OCI-LY1 (cell line): Measurements from ENCODE around the gene TRAT1.
A peak's percentile ranks its signal among the peaks of the same experiment; 100 is the strongest.

Experiments
- H2AFZ ChIP-seq: fragments of 200-600 bp; sonication (generic), shearing (Covaris generic); 2 replicates; pipeline ENCODE4 v1.6.0; 2014; ENCODE audit warnings: antibody characterized with exemption, mild to moderate bottlenecking, low read length
- H3F3A ChIP-seq: fragments of 200-600 bp; sonication (generic), shearing (Covaris generic); 2 replicates; pipeline ENCODE4 v1.6.0; 2014; ENCODE audit warnings: mild to moderate bottlenecking, antibody characterized with exemption, low read length, moderate library complexity; ENCODE audit not compliant: insufficient read depth
- H3K27ac ChIP-seq: fragments of 200-600 bp; sonication (generic); 2 replicates; pipeline ENCODE4 v1.5.1; 2014; ENCODE audit warnings: low read length, mixed run types, mild to moderate bottlenecking, low read depth; ENCODE audit not compliant: poor library complexity, severe bottlenecking
- H3K27me3 ChIP-seq: fragments of 200-600 bp; sonication (generic); 2 replicates; pipeline ENCODE4 v1.6.0; 2014; ENCODE audit warnings: antibody characterized with exemption, mild to moderate bottlenecking, low read length, moderate library complexity; ENCODE audit not compliant: insufficient read depth
- H3K36me3 ChIP-seq: fragments of 200-600 bp; sonication (generic); 2 replicates; pipeline ENCODE4 v1.6.1; 2014; ENCODE audit warnings: mild to moderate bottlenecking, antibody characterized with exemption, low read length, moderate library complexity, mixed read lengths; ENCODE audit not compliant: insufficient read depth
- H3K4me1 ChIP-seq: fragments of 200-600 bp; sonication (generic); 2 replicates; pipeline ENCODE4 v1.5.1; 2014; ENCODE audit warnings: mild to moderate bottlenecking, low read length, moderate library complexity; ENCODE audit not compliant: insufficient read depth, severe bottlenecking
- H3K4me2 ChIP-seq: fragments of 200-600 bp; sonication (generic), shearing (Covaris generic); 2 replicates; pipeline ENCODE4 v1.6.1; 2014; ENCODE audit warnings: low read length
- H3K4me3 ChIP-seq: fragments of 200-600 bp; sonication (generic); 2 replicates; pipeline ENCODE4 v1.5.1; 2014; ENCODE audit warnings: low read length, low read depth, mild to moderate bottlenecking, mixed read lengths; ENCODE audit not compliant: poor library complexity, severe bottlenecking
- H3K79me2 ChIP-seq: fragments of 200-600 bp; shearing (Covaris generic); 2 replicates; pipeline ENCODE4 v1.6.1; 2016; ENCODE audit warnings: mixed run types, low read length, mixed read lengths; ENCODE audit not compliant: insufficient read depth
- H3K9ac ChIP-seq: fragments of 200-600 bp; sonication (generic), shearing (Covaris generic); 2 replicates; pipeline ENCODE4 v1.6.1; 2014; ENCODE audit warnings: mild to moderate bottlenecking, low read length, mixed read lengths
- H3K9me2 ChIP-seq: fragments of 200-600 bp; sonication (generic), shearing (Covaris generic); 2 replicates; pipeline ENCODE4 v1.6.1; 2014; ENCODE audit warnings: low read depth, mild to moderate bottlenecking, low read length, mixed read lengths
- H3K9me3 ChIP-seq: fragments of 200-600 bp; shearing (Covaris generic); 2 replicates; pipeline ENCODE4 v1.6.1; 2014; ENCODE audit warnings: low read length, mixed read lengths
- H4K20me1 ChIP-seq: fragments of 200-600 bp; sonication (generic), shearing (Covaris generic); 2 replicates; pipeline ENCODE4 v1.6.0; 2016; ENCODE audit warnings: mild to moderate bottlenecking, low read length; ENCODE audit not compliant: insufficient read depth
- EZH2 ChIP-seq: fragments of 200-600 bp; sonication (generic), shearing (Covaris generic); IDR thresholded peaks from 2 replicates; pipeline ENCODE4 v1.8.0; 2017; ENCODE audit warnings: borderline replicate concordance, mixed run types, mild to moderate bottlenecking, antibody characterized with exemption, low read length, moderate library complexity, mixed read lengths
- TF ChIP-seq, protein P1 (sequence below): fragments of 200-600 bp; sonication (generic), shearing (Covaris generic); IDR thresholded peaks from 2 replicates; pipeline ENCODE4 v1.5.1; 2017; ENCODE audit warnings: mild to moderate bottlenecking, antibody characterized with exemption, low read length, moderate library complexity, mixed read lengths

The TRAT1 gene

DNA sequence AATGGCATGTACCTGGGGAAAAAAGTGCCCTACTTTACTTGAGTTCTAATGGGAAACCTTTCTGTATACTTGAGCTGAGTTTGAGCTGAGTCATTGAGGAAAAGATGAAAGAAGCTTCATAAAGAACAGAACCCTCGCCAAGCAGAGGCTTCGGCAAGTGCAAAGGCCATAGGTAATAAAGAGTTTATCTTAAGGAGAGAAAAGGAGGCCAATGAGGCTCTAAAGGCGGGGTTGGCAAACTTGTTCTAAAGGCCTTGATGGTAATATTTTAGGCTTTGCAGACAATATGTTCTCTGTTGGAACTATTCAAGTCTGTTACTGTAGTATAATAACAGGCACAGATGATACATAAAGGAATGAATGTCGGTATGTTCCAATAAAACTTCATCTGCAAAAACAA, 17.6 kb upstream of the TRAT1 start:
- Histone ChIP-seq H3K36me3 (no peaks in the 10 kb centered on the region), H3F3A (no peaks in the 10 kb centered on the region), H3K9ac (no peak overlapping the region), H3K9me3 (no peaks in the 10 kb centered on the region), H2AFZ (no peak overlapping the region), H3K4me2 (no peak overlapping the region), H3K4me1 (no peaks in the 10 kb centered on the region), H3K9me2 (no peaks in the 10 kb centered on the region), H3K79me2 (no peaks in the 10 kb centered on the region), H3K27me3 (no peaks in the 10 kb centered on the region), H3K27ac (no peak overlapping the region), H3K4me3 (no peak overlapping the region), H4K20me1 (no peaks in the 10 kb centered on the region)
- TF ChIP-seq, protein P1, sequence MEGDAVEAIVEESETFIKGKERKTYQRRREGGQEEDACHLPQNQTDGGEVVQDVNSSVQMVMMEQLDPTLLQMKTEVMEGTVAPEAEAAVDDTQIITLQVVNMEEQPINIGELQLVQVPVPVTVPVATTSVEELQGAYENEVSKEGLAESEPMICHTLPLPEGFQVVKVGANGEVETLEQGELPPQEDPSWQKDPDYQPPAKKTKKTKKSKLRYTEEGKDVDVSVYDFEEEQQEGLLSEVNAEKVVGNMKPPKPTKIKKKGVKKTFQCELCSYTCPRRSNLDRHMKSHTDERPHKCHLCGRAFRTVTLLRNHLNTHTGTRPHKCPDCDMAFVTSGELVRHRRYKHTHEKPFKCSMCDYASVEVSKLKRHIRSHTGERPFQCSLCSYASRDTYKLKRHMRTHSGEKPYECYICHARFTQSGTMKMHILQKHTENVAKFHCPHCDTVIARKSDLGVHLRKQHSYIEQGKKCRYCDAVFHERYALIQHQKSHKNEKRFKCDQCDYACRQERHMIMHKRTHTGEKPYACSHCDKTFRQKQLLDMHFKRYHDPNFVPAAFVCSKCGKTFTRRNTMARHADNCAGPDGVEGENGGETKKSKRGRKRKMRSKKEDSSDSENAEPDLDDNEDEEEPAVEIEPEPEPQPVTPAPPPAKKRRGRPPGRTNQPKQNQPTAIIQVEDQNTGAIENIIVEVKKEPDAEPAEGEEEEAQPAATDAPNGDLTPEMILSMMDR: no peak
- no peak for TF ChIP-seq EZH2

DNA sequence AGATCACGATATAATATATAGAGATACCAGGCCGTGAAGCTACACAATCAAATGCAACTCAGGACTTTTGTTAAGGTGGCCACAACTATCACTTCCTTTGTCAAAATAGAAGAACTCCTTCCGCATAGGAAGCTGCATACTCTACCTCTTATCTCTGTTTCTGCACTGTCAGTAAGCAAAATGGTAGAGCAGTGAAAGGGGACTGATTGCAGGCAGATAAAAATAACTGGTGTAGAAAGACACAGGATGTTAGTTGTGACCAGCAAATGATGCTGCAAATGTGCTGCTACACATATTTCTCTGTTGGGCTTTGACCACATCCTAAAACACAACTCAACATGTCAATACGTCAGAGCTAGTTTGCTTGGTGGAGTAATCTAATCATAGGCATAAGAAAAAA, 16.3 kb upstream of the TRAT1 start:
- no peak overlapping the region for H3K4me2 ChIP-seq
- H3F3A ChIP-seq: no peaks in the 10 kb centered on the region
- no peak overlapping the region for H3K4me3 ChIP-seq
- no peaks in the 10 kb centered on the region for H3K4me1 ChIP-seq
- H3K9me2 ChIP-seq: no peaks in the 10 kb centered on the region
- no peak overlapping the region for H2AFZ ChIP-seq
- H3K27ac ChIP-seq: no peak overlapping the region
- H4K20me1 ChIP-seq: no peaks in the 10 kb centered on the region
- H3K27me3 ChIP-seq: no peaks in the 10 kb centered on the region
- H3K9ac ChIP-seq: no peak overlapping the region
- no peaks in the 10 kb centered on the region for H3K36me3 ChIP-seq
- TF ChIP-seq, protein P1: no peak
- no peak for TF ChIP-seq EZH2
- H3K79me2 ChIP-seq: no peaks in the 10 kb centered on the region
- H3K9me3 ChIP-seq: no peaks in the 10 kb centered on the region

DNA sequence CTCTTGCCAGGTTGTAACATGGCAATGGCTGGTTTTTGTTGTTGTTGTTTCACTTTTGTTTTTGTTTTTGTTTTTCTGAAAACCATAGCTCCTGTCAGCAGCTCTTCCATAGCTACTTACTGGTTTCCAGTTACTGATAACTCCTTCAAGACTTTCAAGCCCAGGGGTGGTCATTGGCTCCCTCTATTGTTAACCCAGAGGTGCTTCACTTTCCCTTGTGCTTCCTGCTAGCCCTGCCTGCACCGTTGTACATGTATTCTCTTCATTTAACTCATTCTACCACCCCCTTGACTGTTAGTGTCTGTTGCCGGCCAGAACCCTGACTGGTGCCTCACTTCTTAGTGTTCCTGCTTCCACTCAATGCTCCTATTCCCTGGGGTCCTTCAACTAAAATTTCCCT, 4.2 kb upstream of the TRAT1 start:
- Histone ChIP-seq H3K9me2 (no peaks in the 10 kb centered on the region), H3K36me3 (no peaks in the 10 kb centered on the region), H2AFZ (no peak overlapping the region), H3K27me3 (no peaks in the 10 kb centered on the region), H3K4me2 (no peak overlapping the region), H3K9ac (no peak overlapping the region), H4K20me1 (no peaks in the 10 kb centered on the region), H3K4me3 (no peak overlapping the region), H3K4me1 (no peaks in the 10 kb centered on the region), H3K27ac (no peak overlapping the region), H3F3A (no peaks in the 10 kb centered on the region), H3K9me3 (no peaks in the 10 kb centered on the region), H3K79me2 (no peaks in the 10 kb centered on the region; the same call in 1 of the 2 replicates)
- TF ChIP-seq, protein P1: peak; percentile 32; the same call in 1 of the 2 replicates
- TF ChIP-seq EZH2: no peak
